ENCODE data around the gene UBL5. TPM values are rescaled to one million over a fixed set of nuclear protein-coding genes. Genes with fewer than 3 reads are reported as not detected.
"Not testable (repeated sequence)": the region's sequence is repeated elsewhere in the genome, so short reads cannot be mapped to it uniquely, and the experiment has no call there.

Gene UBL5
- polyA plus RNA-seq, 1 donor, result 282 TPM

DNA sequence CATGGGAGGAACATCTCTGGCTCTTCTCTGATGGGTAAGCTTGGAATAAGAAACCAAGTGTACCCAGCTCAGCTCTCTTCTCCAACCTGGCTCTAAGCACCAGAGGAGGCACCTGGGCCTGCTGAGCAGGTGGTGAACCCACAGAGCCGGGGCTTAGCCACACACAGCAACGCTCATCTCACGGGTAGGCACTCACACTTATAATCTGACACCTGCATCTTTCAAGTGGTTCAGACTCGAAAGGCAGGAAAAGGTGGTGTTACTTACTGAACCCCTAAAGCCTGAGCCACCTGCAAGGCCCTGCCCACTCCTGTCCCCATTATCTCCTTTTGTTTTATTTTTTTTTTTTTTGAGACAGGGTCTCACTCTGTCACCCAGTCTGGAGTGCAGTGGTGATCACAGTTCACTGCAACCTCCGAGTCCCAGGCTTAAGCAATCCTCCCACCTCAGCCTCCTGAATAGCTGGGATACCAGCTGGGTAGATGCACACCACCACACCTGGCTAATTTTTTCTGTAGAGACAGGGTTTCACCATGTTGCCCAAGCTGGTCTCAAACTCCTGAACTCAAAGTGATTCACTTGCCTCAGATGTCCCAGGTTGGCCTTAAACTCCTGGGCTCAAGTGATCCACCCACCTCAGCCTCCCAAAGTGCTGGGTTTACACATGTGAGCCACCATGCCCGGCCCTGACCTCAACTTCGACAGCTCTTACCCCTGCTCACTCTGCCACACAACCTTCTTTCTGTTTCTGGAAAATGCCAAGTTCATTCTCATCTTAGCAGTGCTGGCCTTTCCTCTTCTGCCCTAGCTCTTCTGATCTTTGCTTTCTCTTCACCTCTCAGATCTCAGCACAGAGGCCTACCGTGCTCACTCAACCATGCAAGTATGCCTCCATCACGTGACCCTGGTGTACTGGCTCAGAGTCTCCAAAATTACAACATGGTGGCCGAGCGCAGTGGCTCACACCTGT, 18.6 kb upstream of the UBL5 start:
- no peak for DNase-seq
- H3K9me3 ChIP-seq (ENCODE audit: control insufficient read depth, low read depth, low read length), result peaks cover under 1% of the 10 kb centered on the region
- no peaks in the 10 kb centered on the region for H3K4me1 ChIP-seq (ENCODE audit: control insufficient read depth, insufficient read depth, low read length)
- H3K27ac ChIP-seq (ENCODE audit: low read length), result no peak overlapping the region
- H3K36me3 ChIP-seq (ENCODE audit: control insufficient read depth, insufficient read depth, low read length), result peaks cover 47% of the 10 kb centered on the region
- H3K4me3 ChIP-seq (ENCODE audit: low read length), result no peak overlapping the region
- no peaks in the 10 kb centered on the region for H3K27me3 ChIP-seq (ENCODE audit: control insufficient read depth, insufficient read depth, low read length)
- WGBS (ENCODE audit: insufficient coverage, low lambda C conversion rate), result no CpG with 5 or more reads among the region's 11 CpGs

- no peak overlapping the region for H3K4me3 ChIP-seq (ENCODE audit: low read length)
- no peaks in the 10 kb centered on the region for H3K27me3 ChIP-seq (ENCODE audit: control insufficient read depth, insufficient read depth, low read length)
- no peaks in the 10 kb centered on the region for H3K4me1 ChIP-seq (ENCODE audit: control insufficient read depth, insufficient read depth, low read length)
- no peak overlapping the region for H3K27ac ChIP-seq (ENCODE audit: low read length)
- WGBS (ENCODE audit: insufficient coverage, low lambda C conversion rate), result no CpG with 5 or more reads among the region's 21 CpGs
- peaks cover 39% of the 10 kb centered on the region for H3K36me3 ChIP-seq (ENCODE audit: control insufficient read depth, insufficient read depth, low read length)
- no peak for DNase-seq
- peaks cover 3% of the 10 kb centered on the region for H3K9me3 ChIP-seq (ENCODE audit: control insufficient read depth, low read depth, low read length)
Measured at GRCh38 chr19:9811139-9811538, 16.6 kb upstream of the UBL5 start.

DNA sequence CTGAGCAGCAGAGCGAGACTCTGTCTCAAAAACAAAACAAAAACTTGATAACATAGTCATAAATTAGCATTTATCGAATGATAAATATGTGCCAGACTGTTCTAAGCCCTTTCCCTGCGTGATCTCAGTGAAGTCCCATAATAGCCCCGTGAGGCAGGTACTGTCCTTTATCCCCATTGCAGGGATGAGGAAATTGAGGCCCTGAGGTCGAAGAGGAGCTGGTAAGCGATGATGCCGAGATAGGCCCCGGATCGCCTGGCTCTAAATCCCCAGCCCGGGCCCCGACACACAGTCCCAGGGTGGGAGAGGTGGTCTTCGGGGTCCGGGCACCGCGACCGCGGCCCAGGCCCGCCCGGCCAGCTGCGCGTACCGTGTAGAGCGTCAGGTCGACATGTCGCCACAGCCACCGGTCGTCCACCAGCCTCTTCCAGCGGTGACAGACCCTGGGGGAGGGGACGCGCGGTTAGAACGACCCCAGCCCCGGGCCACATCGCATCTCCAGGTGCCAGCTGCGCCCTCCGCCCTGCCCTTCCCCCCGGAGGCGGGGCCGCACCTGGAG, 9.5 kb upstream of the UBL5 start:
- Histone ChIP-seq H3K9me3 (ENCODE audit: control insufficient read depth, low read depth, low read length) (peaks cover 3% of the 10 kb centered on the region), H3K4me3 (ENCODE audit: low read length) (peak overlapping the region; percentile 93)
- WGBS (ENCODE audit: insufficient coverage, low lambda C conversion rate), result no CpG with 5 or more reads among the region's 39 CpGs

DNA sequence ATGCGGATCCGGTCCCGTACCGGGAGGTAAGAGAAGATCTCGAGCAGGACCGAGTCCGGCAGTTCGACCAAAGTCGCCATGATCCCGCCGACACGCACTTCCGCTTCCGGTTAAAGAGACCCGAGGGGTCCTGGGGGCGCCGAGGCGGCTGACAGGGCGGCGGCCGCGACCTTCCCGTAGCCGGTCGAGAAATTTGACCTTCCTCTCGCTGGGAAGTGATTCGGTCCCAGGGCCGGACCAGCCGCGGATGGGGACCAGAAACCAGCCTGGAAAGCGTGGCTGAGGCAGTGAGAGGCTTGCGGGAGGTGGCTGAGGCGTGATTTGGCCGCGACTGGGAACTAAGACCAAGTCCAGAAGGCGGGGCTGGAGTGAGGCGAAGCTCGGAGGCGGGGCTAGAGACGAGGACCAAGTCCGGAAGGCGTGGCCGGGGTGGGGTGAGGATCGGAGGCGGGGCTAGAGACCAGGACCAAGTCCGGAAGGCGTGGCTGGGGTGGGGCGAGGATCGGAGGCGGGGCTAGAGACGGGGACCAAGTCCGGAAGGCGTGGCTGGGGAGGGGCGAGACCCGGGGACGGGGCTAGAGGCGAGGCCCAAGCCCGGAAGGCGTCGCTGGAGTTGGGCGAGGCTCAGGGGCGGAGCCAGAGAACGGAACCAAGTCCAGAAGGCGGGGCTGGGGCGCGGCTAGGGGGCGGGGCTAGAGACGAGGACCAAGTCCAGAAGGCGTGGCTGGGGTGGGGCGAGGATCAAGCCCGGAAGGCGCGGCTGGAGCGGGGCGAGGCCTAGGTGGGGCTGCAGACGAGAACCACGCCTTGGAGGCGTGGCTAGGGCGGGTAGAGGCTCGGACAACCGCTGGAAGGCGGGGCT, 8.8 kb upstream of the UBL5 start, which contains the start of gene FBXL12:
Gene FBXL12, minus strand, starts transcription at position 346 of the 862 bp plus-strand sequence. Its CDS starts 266 bp downstream, at position 80.
- peak; percentile 100 for DNase-seq
- Histone ChIP-seq H3K27me3 (ENCODE audit: control insufficient read depth, insufficient read depth, low read length) (no peaks in the 10 kb centered on the region), H3K4me1 (ENCODE audit: control insufficient read depth, insufficient read depth, low read length) (peaks cover 12% of the 10 kb centered on the region), H3K36me3 (ENCODE audit: control insufficient read depth, insufficient read depth, low read length) (no peaks in the 10 kb centered on the region), H3K4me3 (ENCODE audit: low read length) (peak within 1 kb of the TSS; percentile 93), H3K9me3 (ENCODE audit: control insufficient read depth, low read depth, low read length) (peaks cover 3% of the 10 kb centered on the region), H3K27ac (ENCODE audit: low read length) (peak within 1 kb of the TSS; percentile 96)
- 20% methylated on average over 1 of the region's 82 CpGs for WGBS (ENCODE audit: insufficient coverage, low lambda C conversion rate)

More for the DNA sequence above, 9.5 kb upstream of the UBL5 start:
- no peaks in the 10 kb centered on the region for H3K27me3 ChIP-seq (ENCODE audit: control insufficient read depth, insufficient read depth, low read length)
- peak overlapping the region; percentile 96 for H3K27ac ChIP-seq (ENCODE audit: low read length)
- H3K4me1 ChIP-seq (ENCODE audit: control insufficient read depth, insufficient read depth, low read length), result peaks cover 12% of the 10 kb centered on the region
- no peaks in the 10 kb centered on the region for H3K36me3 ChIP-seq (ENCODE audit: control insufficient read depth, insufficient read depth, low read length)
- DNase-seq, result no peak

GRCh38 chr19:9819596-9819909, 8.2 kb upstream of the UBL5 start:
- no peaks in the 10 kb centered on the region for H3K27me3 ChIP-seq (ENCODE audit: control insufficient read depth, insufficient read depth, low read length)
- no peak for DNase-seq
- no CpG with 5 or more reads among the region's 21 CpGs for WGBS (ENCODE audit: insufficient coverage, low lambda C conversion rate)

DNA sequence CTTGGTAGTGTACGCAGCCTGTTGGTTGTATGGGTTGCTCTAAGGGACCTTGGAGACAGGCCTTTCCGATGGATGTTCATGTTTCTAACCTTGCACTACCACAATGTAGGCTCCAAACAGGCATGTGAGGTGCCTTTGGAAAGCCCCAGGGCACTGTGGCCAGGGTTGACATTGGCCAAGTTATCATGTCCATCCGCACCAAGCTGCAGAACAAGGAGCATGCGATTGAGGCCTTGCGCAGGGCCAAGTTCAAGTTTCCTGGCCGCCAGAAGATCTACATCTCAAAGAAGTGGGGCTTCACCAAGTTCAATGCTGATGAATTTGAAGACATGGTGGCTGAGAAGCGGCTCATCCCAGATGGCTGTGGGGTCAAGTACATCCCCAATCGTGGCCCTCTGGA, 7.7 kb upstream of the UBL5 start:
- Histone ChIP-seq H3K4me3 (ENCODE audit: low read length) (peak overlapping the region; percentile 10), H3K4me1 (ENCODE audit: control insufficient read depth, insufficient read depth, low read length) (peaks cover 12% of the 10 kb centered on the region), H3K27ac (ENCODE audit: low read length) (peak overlapping the region; percentile 84)
- DNase-seq; H3K9me3 ChIP-seq (ENCODE audit: control insufficient read depth, low read depth, low read length); H3K36me3 ChIP-seq (ENCODE audit: control insufficient read depth, insufficient read depth, low read length); H3K27me3 ChIP-seq (ENCODE audit: control insufficient read depth, insufficient read depth, low read length): not testable (repeated sequence)
- WGBS (ENCODE audit: insufficient coverage, low lambda C conversion rate), result no CpG with 5 or more reads among the region's 8 CpGs

More at GRCh38 chr19:9819596-9819909, 8.2 kb upstream of the UBL5 start:
- Histone ChIP-seq H3K4me1 (ENCODE audit: control insufficient read depth, insufficient read depth, low read length) (peaks cover 12% of the 10 kb centered on the region), H3K36me3 (ENCODE audit: control insufficient read depth, insufficient read depth, low read length) (peaks cover 3% of the 10 kb centered on the region), H3K27ac (ENCODE audit: low read length) (peak overlapping the region; percentile 84), H3K4me3 (ENCODE audit: low read length) (peak overlapping the region; percentile 10), H3K9me3 (ENCODE audit: control insufficient read depth, low read depth, low read length) (no peaks in the 10 kb centered on the region)

DNA sequence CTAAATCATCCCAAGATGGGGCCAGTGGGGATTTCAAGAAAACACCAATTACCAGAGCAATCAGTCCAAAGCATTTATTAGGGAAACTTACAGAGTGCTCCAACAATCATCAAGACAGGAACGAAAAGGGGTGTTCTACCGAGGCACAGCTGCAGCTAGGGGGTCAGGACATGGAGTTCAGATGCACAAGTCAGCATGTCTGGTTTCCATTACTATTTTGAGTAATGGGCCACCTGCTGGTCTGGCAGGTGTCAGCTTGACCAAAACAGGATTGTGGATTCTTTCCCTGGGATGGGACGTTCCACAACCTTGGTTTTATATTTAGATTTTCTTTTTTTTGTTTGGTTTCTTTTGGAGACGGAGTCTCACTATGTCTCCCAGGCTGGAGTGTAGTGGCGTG, 3.9 kb upstream of the UBL5 start:
- WGBS (ENCODE audit: insufficient coverage, low lambda C conversion rate), result no CpG with 5 or more reads among the region's 5 CpGs
- H3K4me3 ChIP-seq (ENCODE audit: low read length), result no peak overlapping the region
- peaks cover 18% of the 10 kb centered on the region for H3K4me1 ChIP-seq (ENCODE audit: control insufficient read depth, insufficient read depth, low read length)
- no peak overlapping the region for H3K27ac ChIP-seq (ENCODE audit: low read length)
- H3K36me3 ChIP-seq (ENCODE audit: control insufficient read depth, insufficient read depth, low read length), result peaks cover 4% of the 10 kb centered on the region
- no peaks in the 10 kb centered on the region for H3K9me3 ChIP-seq (ENCODE audit: control insufficient read depth, low read depth, low read length)
- DNase-seq, result no peak
- H3K27me3 ChIP-seq (ENCODE audit: control insufficient read depth, insufficient read depth, low read length), result no peaks in the 10 kb centered on the region

- H3K4me3 ChIP-seq (ENCODE audit: low read length), result peak overlapping the region; percentile 95
- DNase-seq, result no peak
- H3K36me3 ChIP-seq (ENCODE audit: control insufficient read depth, insufficient read depth, low read length), result peaks cover 13% of the 10 kb centered on the region
- no peaks in the 10 kb centered on the region for H3K27me3 ChIP-seq (ENCODE audit: control insufficient read depth, insufficient read depth, low read length)
- H3K4me1 ChIP-seq (ENCODE audit: control insufficient read depth, insufficient read depth, low read length), result peaks cover 8% of the 10 kb centered on the region
- no CpG with 5 or more reads among the region's 13 CpGs for WGBS (ENCODE audit: insufficient coverage, low lambda C conversion rate)
- H3K27ac ChIP-seq (ENCODE audit: low read length), result no peak overlapping the region
- H3K9me3 ChIP-seq (ENCODE audit: control insufficient read depth, low read depth, low read length), result no peaks in the 10 kb centered on the region
Measured at GRCh38 chr19:9828551-9829063, 889 bp downstream of the UBL5 start.

DNA sequence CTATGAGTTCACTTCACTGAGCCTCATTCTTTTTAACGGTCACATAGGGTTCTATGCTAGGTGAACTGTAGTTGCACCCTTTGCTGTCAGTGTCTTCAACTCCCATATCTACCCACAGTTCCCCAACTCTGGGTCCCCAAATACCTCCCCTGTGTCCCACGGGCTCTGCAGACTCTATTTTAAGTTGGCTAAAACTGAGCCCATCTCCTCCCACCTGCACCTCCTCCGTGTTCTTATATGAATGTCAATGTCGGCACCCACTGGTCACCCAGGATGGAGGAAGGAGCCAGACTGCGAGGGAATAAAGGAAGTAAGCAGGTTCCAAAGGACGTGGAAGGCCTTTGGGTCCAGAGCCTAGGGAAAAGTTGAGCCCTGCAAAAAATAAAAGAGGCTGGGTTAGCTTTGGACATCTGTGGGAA, 6.6 kb downstream of the UBL5 start:
- no CpG with 5 or more reads among the region's 6 CpGs for WGBS (ENCODE audit: insufficient coverage, low lambda C conversion rate)
- Histone ChIP-seq H3K4me1 (ENCODE audit: control insufficient read depth, insufficient read depth, low read length) (peaks cover 6% of the 10 kb centered on the region), H3K27ac (ENCODE audit: low read length) (no peak overlapping the region), H3K27me3 (ENCODE audit: control insufficient read depth, insufficient read depth, low read length) (no peaks in the 10 kb centered on the region), H3K4me3 (ENCODE audit: low read length) (no peak overlapping the region), H3K9me3 (ENCODE audit: control insufficient read depth, low read depth, low read length) (no peaks in the 10 kb centered on the region), H3K36me3 (ENCODE audit: control insufficient read depth, insufficient read depth, low read length) (peaks cover 16% of the 10 kb centered on the region)
- no peak for DNase-seq

Measured in large intestine (tissue), 3 donors.